Thoracic aorta (tissue), 2 donors: ENCODE results near the gene SGTA. TPM values are rescaled to one million over a fixed set of nuclear protein-coding genes. Genes with fewer than 3 reads are reported as not detected.

Source experiments
- ATAC-seq: fragments of 150-250 bp; one replicate; pipeline ENCODE4 v1.8.0; 2017; ENCODE audit warnings: low read depth; ENCODE audit not compliant: insufficient number of reproducible peaks, low FRiP score
- DNase-seq: peaks from one replicate; pipeline ENCODE4 v3.0.0-alpha.2; 2020; ENCODE audit warnings: low spot score
- H3K27ac ChIP-seq, 2 donors: fragments of 200-600 bp; sonication (generic); 1 replicate in 1 of 2; 2 replicates in 1 of 2; pipeline ENCODE4 v1.5.1; 2016; ENCODE audit warnings: mild to moderate bottlenecking in 2 of 2, moderate library complexity in 2 of 2
- H3K27me3 ChIP-seq: fragments of 200-600 bp; sonication (generic); replicated peaks from 2 replicates; pipeline ENCODE4 v1.6.0; 2016; ENCODE audit warnings: mild to moderate bottlenecking; ENCODE audit not compliant: insufficient read depth
- H3K36me3 ChIP-seq: fragments of 200-600 bp; sonication (generic); one replicate; pipeline ENCODE4 v1.5.1; 2016
- H3K4me1 ChIP-seq, 2 donors: fragments of 200-600 bp; sonication (generic); 1 replicate in 1 of 2; 2 replicates in 1 of 2; pipeline versions ENCODE4 v1.5.1 to v1.6.0; 2016; ENCODE audit warnings: low read depth in 2 of 2, mild to moderate bottlenecking in 1 of 2; ENCODE audit not compliant: control insufficient read depth in 1 of 2
- H3K4me3 ChIP-seq: fragments of 200-600 bp; sonication (generic); 2 replicates; pipeline ENCODE4 v1.5.1; 2016; ENCODE audit warnings: mild to moderate bottlenecking
- H3K9me3 ChIP-seq: fragments of 200-600 bp; sonication (generic); 2 replicates; pipeline ENCODE4 v1.5.1; 2016
- total RNA-seq, 2 donors: library from RNA; depleted of rRNA; stranded (reverse); fragments of >200 nt; gene quantifications; one replicate each; pipeline versions ENCODE4 v1.1.0 to v1.2.3, GENCODE V29; 2016
- TF ChIP-seq, protein P1 (sequence below): fragments of 200-600 bp; sonication (generic); IDR thresholded peaks from one replicate; pipeline ENCODE4 v1.5.1; 2019; ENCODE audit warnings: antibody characterized with exemption

The SGTA gene
- total RNA-seq, 2 donors from 2014 or later: 43.7 to 46.4 TPM

DNA sequence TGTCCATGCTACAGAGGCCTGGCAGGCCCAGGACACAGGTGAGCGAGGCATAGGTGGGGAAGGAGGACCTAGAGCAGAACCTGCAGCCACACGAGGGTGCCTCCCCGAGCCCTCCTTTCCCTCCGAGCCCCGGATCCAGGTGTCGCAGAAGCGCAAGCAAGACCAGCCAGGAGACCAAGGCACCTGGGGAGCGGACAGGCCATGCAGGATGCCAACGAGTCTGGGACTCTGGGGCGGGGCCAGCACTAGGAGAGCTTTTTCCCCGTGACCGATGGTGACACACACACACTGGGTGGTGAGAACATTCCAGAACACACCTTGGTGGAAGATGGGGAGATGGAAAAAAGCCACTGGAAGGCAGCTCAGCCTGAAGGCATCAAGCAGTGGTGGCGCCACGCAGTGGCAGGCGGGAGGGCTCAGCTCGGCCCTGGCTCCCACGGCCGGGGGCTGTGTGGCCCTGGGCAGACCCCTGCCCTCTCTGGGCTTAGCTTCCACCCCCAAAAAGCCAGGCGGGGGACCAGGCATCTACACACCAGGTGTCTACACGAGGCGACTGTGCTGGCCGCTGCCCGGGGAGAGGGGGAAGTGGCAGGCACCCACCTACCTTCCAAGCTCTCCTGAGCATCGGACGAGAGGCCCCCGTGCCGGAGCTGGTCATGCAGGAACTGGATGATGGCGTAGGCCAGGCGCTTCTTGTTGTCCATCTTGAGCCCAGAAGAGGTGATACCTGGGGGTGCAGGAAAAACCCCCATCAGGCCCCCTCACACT is 14.5 kb downstream of the SGTA start:
- Histone ChIP-seq H3K36me3 (peaks cover 49% of the 10 kb centered on the region), H3K9me3 (no peaks in the 10 kb centered on the region), H3K27me3 (no peaks in the 10 kb centered on the region), H3K4me1 (peaks cover 0 to 14% of the 10 kb centered on the region in 2 donors), H3K27ac (no peak overlapping the region), H3K4me3 (no peak overlapping the region)
- DNase-seq: no peak
- TF ChIP-seq, protein P1, sequence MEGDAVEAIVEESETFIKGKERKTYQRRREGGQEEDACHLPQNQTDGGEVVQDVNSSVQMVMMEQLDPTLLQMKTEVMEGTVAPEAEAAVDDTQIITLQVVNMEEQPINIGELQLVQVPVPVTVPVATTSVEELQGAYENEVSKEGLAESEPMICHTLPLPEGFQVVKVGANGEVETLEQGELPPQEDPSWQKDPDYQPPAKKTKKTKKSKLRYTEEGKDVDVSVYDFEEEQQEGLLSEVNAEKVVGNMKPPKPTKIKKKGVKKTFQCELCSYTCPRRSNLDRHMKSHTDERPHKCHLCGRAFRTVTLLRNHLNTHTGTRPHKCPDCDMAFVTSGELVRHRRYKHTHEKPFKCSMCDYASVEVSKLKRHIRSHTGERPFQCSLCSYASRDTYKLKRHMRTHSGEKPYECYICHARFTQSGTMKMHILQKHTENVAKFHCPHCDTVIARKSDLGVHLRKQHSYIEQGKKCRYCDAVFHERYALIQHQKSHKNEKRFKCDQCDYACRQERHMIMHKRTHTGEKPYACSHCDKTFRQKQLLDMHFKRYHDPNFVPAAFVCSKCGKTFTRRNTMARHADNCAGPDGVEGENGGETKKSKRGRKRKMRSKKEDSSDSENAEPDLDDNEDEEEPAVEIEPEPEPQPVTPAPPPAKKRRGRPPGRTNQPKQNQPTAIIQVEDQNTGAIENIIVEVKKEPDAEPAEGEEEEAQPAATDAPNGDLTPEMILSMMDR: no peak
- no peak for ATAC-seq

DNA sequence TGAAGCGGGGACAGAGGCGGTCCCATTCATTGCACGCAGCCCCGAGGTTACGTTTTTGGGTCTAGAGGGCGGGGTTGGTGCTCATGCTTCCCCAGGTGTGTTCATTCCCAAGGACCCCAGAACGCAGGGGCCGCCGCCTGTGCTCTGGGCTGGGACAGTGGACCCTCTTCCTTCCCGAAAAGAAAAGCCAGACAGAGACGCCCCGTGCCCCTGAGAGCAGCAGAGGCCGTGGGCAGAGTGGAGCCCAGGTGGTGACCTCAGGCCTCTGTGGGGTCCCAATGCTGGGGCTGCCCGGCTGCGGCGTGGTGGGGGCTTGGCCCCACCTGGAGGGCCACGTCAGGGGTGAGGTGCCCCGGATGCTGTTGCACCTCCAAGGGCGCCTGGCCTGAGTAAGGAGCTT is 15.4 kb downstream of the SGTA start:
- TF ChIP-seq, protein P1: no peak
- Histone ChIP-seq H3K9me3 (no peaks in the 10 kb centered on the region), H3K27ac (no peak overlapping the region), H3K4me1 (peaks cover 0 to 14% of the 10 kb centered on the region in 2 donors), H3K4me3 (no peak overlapping the region), H3K27me3 (no peaks in the 10 kb centered on the region), H3K36me3 (peaks cover 56% of the 10 kb centered on the region)
- DNase-seq (no peak), ATAC-seq (no peak)

GRCh38 chr19:2766594-2767372 is 16.3 kb downstream of the SGTA start:
- no peak overlapping the region for H3K4me3 ChIP-seq
- peaks cover 65% of the 10 kb centered on the region for H3K36me3 ChIP-seq
- no peak for DNase-seq
- no peaks in the 10 kb centered on the region for H3K9me3 ChIP-seq
- H3K27me3 ChIP-seq: no peaks in the 10 kb centered on the region
- peaks cover 0 to 14% of the 10 kb centered on the region in 2 donors for H3K4me1 ChIP-seq
- TF ChIP-seq, protein P1: no peak
- ATAC-seq: no peak
- no peak overlapping the region for H3K27ac ChIP-seq

- Histone ChIP-seq H3K27me3 (no peaks in the 10 kb centered on the region), H3K27ac (no peak overlapping the region), H3K4me3 (no peak overlapping the region), H3K9me3 (no peaks in the 10 kb centered on the region), H3K4me1 (peaks cover 0 to 2% of the 10 kb centered on the region in 2 donors), H3K36me3 (peaks cover 66% of the 10 kb centered on the region)
- TF ChIP-seq, protein P1: no peak
- DNase-seq (no peak), ATAC-seq (no peak)
Measured at GRCh38 chr19:2765376-2765775, 17.7 kb downstream of the SGTA start.

GRCh38 chr19:2764945-2765344 is 18.1 kb downstream of the SGTA start:
- DNase-seq (no peak), ATAC-seq (no peak)
- no peaks in the 10 kb centered on the region for H3K27me3 ChIP-seq
- H3K4me3 ChIP-seq: no peak overlapping the region
- TF ChIP-seq, protein P1: no peak
- H3K27ac ChIP-seq: no peak overlapping the region
- peaks cover 66% of the 10 kb centered on the region for H3K36me3 ChIP-seq
- H3K9me3 ChIP-seq: no peaks in the 10 kb centered on the region
- no peaks in the 10 kb centered on the region for H3K4me1 ChIP-seq
